Measurements from ENCODE around the gene COPS7A.

GRCh38 chr12:6775185-6776174 is 51.6 kb downstream of the COPS7A start:
- no peak for TF ChIP-seq POLR2A (IDR thresholded peaks at IDR 0.05)
- TF ChIP-seq, protein P1, sequence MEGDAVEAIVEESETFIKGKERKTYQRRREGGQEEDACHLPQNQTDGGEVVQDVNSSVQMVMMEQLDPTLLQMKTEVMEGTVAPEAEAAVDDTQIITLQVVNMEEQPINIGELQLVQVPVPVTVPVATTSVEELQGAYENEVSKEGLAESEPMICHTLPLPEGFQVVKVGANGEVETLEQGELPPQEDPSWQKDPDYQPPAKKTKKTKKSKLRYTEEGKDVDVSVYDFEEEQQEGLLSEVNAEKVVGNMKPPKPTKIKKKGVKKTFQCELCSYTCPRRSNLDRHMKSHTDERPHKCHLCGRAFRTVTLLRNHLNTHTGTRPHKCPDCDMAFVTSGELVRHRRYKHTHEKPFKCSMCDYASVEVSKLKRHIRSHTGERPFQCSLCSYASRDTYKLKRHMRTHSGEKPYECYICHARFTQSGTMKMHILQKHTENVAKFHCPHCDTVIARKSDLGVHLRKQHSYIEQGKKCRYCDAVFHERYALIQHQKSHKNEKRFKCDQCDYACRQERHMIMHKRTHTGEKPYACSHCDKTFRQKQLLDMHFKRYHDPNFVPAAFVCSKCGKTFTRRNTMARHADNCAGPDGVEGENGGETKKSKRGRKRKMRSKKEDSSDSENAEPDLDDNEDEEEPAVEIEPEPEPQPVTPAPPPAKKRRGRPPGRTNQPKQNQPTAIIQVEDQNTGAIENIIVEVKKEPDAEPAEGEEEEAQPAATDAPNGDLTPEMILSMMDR (IDR thresholded peaks at IDR 0.05), result no peak
- no peak for TF ChIP-seq EP300 (IDR thresholded peaks at IDR 0.05)
